K562 (cell line): ENCODE results near the gene DPP9. TPM values are rescaled to one million over a fixed set of nuclear protein-coding genes. Genes with fewer than 3 reads are reported as not detected.
A peak's percentile ranks its signal among the peaks of the same experiment; 100 is the strongest.

ENCODE experiments used
- ATAC-seq: fragments of 200-7000 bp; cut with Tn5 transposase; 3 replicates; pipeline ENCODE4 v1.9.1; 2020; ENCODE audit warnings: moderate library complexity
- BruUV-seq: library from RNA; stranded (reverse); fragments of 400-500 nt; replicated peaks from 2 replicates; lab custom pipeline; 2021; lab: Mats Ljungman, UMichigan
- CTCF ChIA-PET: fragments of 300-600 bp; formaldehyde crosslinking; extraction: SDS; loops from one replicate; lab custom pipeline; 2021; ENCODE audit warnings: low intra/inter-chr PET ratio; lab: Yijun Ruan, JAX
- POLR2A ChIA-PET: fragments of 300-600, 350-650 bp; sonication (Branson Sonifier 250); formaldehyde crosslinking; extraction: SDS; loops from one replicate; lab custom pipeline; 2021; ENCODE audit warnings: antibody characterized with exemption, inconsistent platforms; lab: Yijun Ruan, JAX
- DNase-seq, 4 experiments: peaks; one replicate each; pipeline versions ENCODE4 v3.0.0 to v3.0.0-alpha.2; 2011 to 2018; ENCODE audit warnings: low spot score in 3 of 4, mixed read lengths in 3 of 4; ENCODE audit errors: extremely low read depth in 1 of 4
- FAIRE-seq: peaks from 2 replicates; lab custom pipeline; 2011; peaks lifted over from hg19 to GRCh38; lab: Jason Lieb, UNC
- H2AFZ ChIP-seq: 2 replicates; pipeline ENCODE4 v1.6.0; 2011; ENCODE audit warnings: low read depth, low read length, control low read depth, inconsistent platforms
- H3K27ac ChIP-seq: fragments of 200-600 bp; 3 replicates; pipeline ENCODE4 v1.8.0; 2011; ENCODE audit warnings: low read depth, mild to moderate bottlenecking, control low read depth, inconsistent platforms, low read length, moderate library complexity, mixed read lengths; ENCODE audit errors: extremely low read depth
- H3K27me3 ChIP-seq, 2 experiments: fragments of 300-600 bp in 1 of 2; 2 replicates in 1 of 2; 3 replicates in 1 of 2; pipeline versions ENCODE4 v1.6.0 to v1.8.0; 2011; ENCODE audit warnings: inconsistent platforms in 2 of 2, low read length in 2 of 2, mild to moderate bottlenecking in 1 of 2, mixed read lengths in 1 of 2, moderate library complexity in 1 of 2; ENCODE audit not compliant: control insufficient read depth in 2 of 2, insufficient read depth in 2 of 2
- H3K36me3 ChIP-seq: fragments of 300-600 bp; 3 replicates; pipeline ENCODE4 v1.8.0; 2011; ENCODE audit warnings: mild to moderate bottlenecking, low read length, inconsistent platforms; ENCODE audit not compliant: control insufficient read depth, insufficient read depth
- H3K4me1 ChIP-seq, 2 experiments: fragments of 200-600 bp in 1 of 2; replicated peaks in 1 of 2; 2 replicates in 1 of 2; 3 replicates in 1 of 2; pipeline versions ENCODE4 v1.5.1 to v1.8.0; 2011; ENCODE audit warnings: inconsistent platforms in 2 of 2, low read length in 2 of 2, mild to moderate bottlenecking in 1 of 2, mixed read lengths in 1 of 2, moderate library complexity in 1 of 2; ENCODE audit not compliant: control insufficient read depth in 2 of 2, insufficient read depth in 2 of 2
- H3K4me2 ChIP-seq: 2 replicates; pipeline ENCODE4 v1.6.1; 2011; ENCODE audit warnings: low read length, control low read depth, inconsistent platforms, mixed read lengths; ENCODE audit not compliant: insufficient read depth
- H3K4me3 ChIP-seq: fragments of 200-600 bp; sonication (generic), shearing (Covaris generic); 2 replicates; pipeline ENCODE4 v1.5.1; 2016; ENCODE audit warnings: control low read depth, inconsistent platforms
- H3K79me2 ChIP-seq: fragments of 200-600 bp; 3 replicates; pipeline ENCODE4 v1.8.0; 2011; ENCODE audit warnings: low read length, inconsistent platforms; ENCODE audit not compliant: control insufficient read depth, insufficient read depth
- H3K9ac ChIP-seq, 2 experiments: 2 replicates each; pipeline versions ENCODE4 v1.6.0 to v1.6.1; 2011; ENCODE audit warnings: low read depth in 2 of 2, low read length in 2 of 2, control low read depth in 1 of 2, inconsistent platforms in 1 of 2, mild to moderate bottlenecking in 1 of 2, mixed read lengths in 1 of 2; ENCODE audit not compliant: insufficient read depth in 1 of 2
- H3K9me1 ChIP-seq: one replicate; pipeline ENCODE4 v1.6.0; 2011; ENCODE audit warnings: inconsistent platforms, mild to moderate bottlenecking, low read length, moderate library complexity; ENCODE audit not compliant: control insufficient read depth, insufficient read depth
- H3K9me3 ChIP-seq: replicated peaks from 2 replicates; pipeline ENCODE4 v1.5.1; 2011; ENCODE audit warnings: low read depth, low read length, inconsistent platforms; ENCODE audit not compliant: control insufficient read depth, insufficient read depth
- H4K20me1 ChIP-seq: replicated peaks from 2 replicates; pipeline ENCODE4 v1.6.1; 2011; ENCODE audit warnings: low read length, inconsistent platforms, mixed read lengths; ENCODE audit not compliant: control insufficient read depth, insufficient read depth
- CC2D1A ChIP-seq: fragments of 450-650 bp; IDR thresholded peaks from 2 replicates; pipeline ENCODE4 v1.6.1; 2017; ENCODE audit warnings: mild to moderate bottlenecking
- HCFC1 ChIP-seq: IDR thresholded peaks from 2 replicates; pipeline ENCODE4 v1.6.1; 2012; ENCODE audit warnings: low read depth, low read length, improper control_type of control experiment
- IFI16 ChIP-seq: fragments of 250-450 bp; sonication (Bioruptor Pico); IDR thresholded peaks from 2 replicates; pipeline ENCODE4 v2.1.2; 2022; ENCODE audit warnings: mild to moderate bottlenecking, inconsistent platforms
- MYBL2 ChIP-seq, 2 experiments: fragments of 450-650 bp in 1 of 2; sonication (generic) in 1 of 2; formaldehyde crosslinking in 1 of 2; IDR thresholded peaks; 2 replicates each; pipeline versions ENCODE4 v1.6.1 to v1.8.1; 2017 to 2022; ENCODE audit warnings: borderline replicate concordance in 1 of 2, inconsistent platforms in 1 of 2, low read depth in 1 of 2, mild to moderate bottlenecking in 1 of 2, missing genetic modification reagents in 1 of 2, moderate library complexity in 1 of 2
- NRF1 ChIP-seq, 2 experiments: fragments of 450-650 bp; IDR thresholded peaks in 1 of 2; conservative IDR thresholded peaks in 1 of 2; 2 replicates each; pipeline ENCODE4 v1.6.1; 2014; ENCODE audit warnings: mild to moderate bottlenecking in 2 of 2
- PHF21A ChIP-seq: fragments of 450-650 bp; IDR thresholded peaks from 2 replicates; pipeline ENCODE4 v1.6.1; 2017; ENCODE audit warnings: low read depth, borderline replicate concordance
- SRSF9 ChIP-seq: fragments of 200-400 bp; formaldehyde crosslinking; IDR thresholded peaks from 2 replicates; pipeline ENCODE4 v1.6.1; 2017; ENCODE audit warnings: low read depth, low read length, borderline replicate concordance
- TAF9B ChIP-seq: fragments of 450-650 bp; IDR thresholded peaks from 2 replicates; pipeline ENCODE4 v1.6.1; 2018; ENCODE audit warnings: mild to moderate bottlenecking; ENCODE audit not compliant: partially characterized antibody
- TSC22D4 ChIP-seq: fragments of 450-650 bp; IDR thresholded peaks from 2 replicates; pipeline ENCODE4 v1.6.1; 2016; ENCODE audit warnings: missing genetic modification characterization, missing biosample characterization, control low read depth
- ZNF23 ChIP-seq: fragments of 250-450 bp; sonication (Bioruptor Pico); IDR thresholded peaks from 2 replicates; pipeline ENCODE4 v1.4.0; 2020; ENCODE audit warnings: mild to moderate bottlenecking
- ZNF318 ChIP-seq, 2 experiments: fragments of 450-650 bp; IDR thresholded peaks; 2 replicates each; pipeline ENCODE4 v1.6.1; 2016; ENCODE audit warnings: mild to moderate bottlenecking in 2 of 2, borderline replicate concordance in 1 of 2, low read depth in 1 of 2, moderate library complexity in 1 of 2
- ZNF695 ChIP-seq: fragments of 450-650 bp; formaldehyde crosslinking; IDR thresholded peaks from 2 replicates; pipeline ENCODE4 v1.4.0; 2020; ENCODE audit warnings: mild to moderate bottlenecking, moderate library complexity
- WGBS: fragments of 100-300 bp; shearing (Covaris generic); methylation state at CpG from one replicate; pipeline ENCODE4 v1.1.6; 2016; ENCODE audit warnings: low coverage, mixed read lengths; ENCODE audit not compliant: insufficient coverage; ENCODE audit errors: missing lambda C conversion rate; 5-methylcytosine and 5-hydroxymethylcytosine counted together
- in situ Hi-C: fragments of 300-500 bp; cut with MboI; formaldehyde crosslinking; loops from 4 replicates; pipeline ENCODE4 v1.15.0; 2018; ENCODE audit warnings: inconsistent platforms, mixed read lengths
- intact Hi-C: fragments of 100-400 bp; cut with micrococcal nuclease; formaldehyde crosslinking; loops from 2 replicates; pipeline ENCODE4 v1.14.2; 2022
- polyA plus RNA-seq, 8 experiments: library from polyadenylated mRNA; depleted of rRNA in 4 of 8; stranded (reverse) in 5 of 8; unstranded in 3 of 8; fragments of >200 nt; fragmentation: Nextera tagmentation in 2 of 8; fragmentation: Illumina TruSeq in 1 of 8; extraction: Ambion mirVana in 2 of 8; extraction: Trizol in 1 of 8; gene quantifications; 2 replicates each; pipeline versions ENCODE4 v1.2.1 to v1.2.3, GENCODE V29; 2011 to 2014; ENCODE audit warnings: inconsistent platforms in 1 of 8, missing spikeins in 1 of 8
- total RNA-seq, 7 experiments: library from RNA; depleted of rRNA in 6 of 7; stranded (reverse); fragments of >200 nt in 6 of 7; fragmentation: Illumina TruSeq in 2 of 7; extraction: Trizol in 2 of 7; gene quantifications; 2 replicates each; pipeline versions ENCODE4 v1.2.1 to v1.2.3, GENCODE V29; 2011 to 2021; ENCODE audit warnings: low replicate concordance in 1 of 7

Gene DPP9
- total and polyA plus RNA-seq, 9 of the 15 experiments (the other 6 are each of a cell fraction or from before 2014, with no cell fraction given): 0.90 to 66.7 (median 24.5) TPM

- peak within 1 kb of the TSS; percentile 71 for H3K4me3 ChIP-seq
- H3K9me3 ChIP-seq: no peaks in the 10 kb centered on the region
- ChIA-PET POLR2A (interaction anchor here (0.6 kb wide), 1 partner anchor 32 kb away, joined by 3 read pairs; no protein-coding TSS in a partner anchor), CTCF (interaction anchor here (3.8 kb wide), 1 partner anchor 81 kb away, joined by 29 read pairs; no protein-coding TSS in a partner anchor)
- H3K9me1 ChIP-seq: no peaks in the 10 kb centered on the region
- H3K4me1 ChIP-seq: peaks cover 31 to 61% of the 10 kb centered on the region in 2 experiments
- WGBS: 3% methylated on average over 11 of the region's 49 CpGs
- H4K20me1 ChIP-seq: no peaks in the 10 kb centered on the region
- H3K9ac ChIP-seq: peak within 1 kb of the TSS; percentile 76 to 92
- H3K36me3 ChIP-seq: no peaks in the 10 kb centered on the region
- peak within 1 kb of the TSS; percentile 86 for H2AFZ ChIP-seq
- no peaks in the 10 kb centered on the region for H3K27me3 ChIP-seq
- H3K4me2 ChIP-seq: peak within 1 kb of the TSS; percentile 98
- H3K27ac ChIP-seq: peak within 1 kb of the TSS; percentile 93
- in situ Hi-C loops (loop anchor here (5.0 kb wide), 1 partner anchor 62 kb away; no protein-coding TSS in a partner anchor), intact Hi-C loops (loop anchor here (5.0 kb wide), 2 partner anchors 82 to 237 kb away; partner anchors contain the start of genes CHAF1A, SEMA6B and SH3GL1)
- no TSS peak for BruUV-seq
- ATAC-seq (peak; percentile 92), DNase-seq (peak; percentile 96 to 100 (median 100)), FAIRE-seq (peak; percentile 98)
- peaks cover 17% of the 10 kb centered on the region for H3K79me2 ChIP-seq
- TF ChIP-seq PHF21A: 0 out of 2 replicates have a peak, but pooled peaks have one; percentile 19
- no peak for TF ChIP-seq TSC22D4 (tag)
- TF ChIP-seq SRSF9: no peak
- no peak for TF ChIP-seq CC2D1A
- TF ChIP-seq NRF1 (conservative IDR thresholded peaks at IDR 0.05 in 1 of 2, IDR thresholded peaks at IDR 0.05 in 1 of 2): no peak
- no peak; a peak in 1 of 4 replicates for TF ChIP-seq ZNF318 (IDR thresholded peaks at IDR 0.05; ENCODE audit: borderline replicate concordance in 1 of 2, low read depth in 1 of 2)
- no peak for TF ChIP-seq ZNF695 (CRISPR knock-in tag)
- no peak for TF ChIP-seq IFI16 (CRISPR knock-in tag)
- TF ChIP-seq ZNF23 (CRISPR knock-in tag): no peak
- 0 out of 2 replicates have a peak, but pooled peaks have one; percentile 35 for TF ChIP-seq HCFC1
- TF ChIP-seq MYBL2 (IDR thresholded peaks at IDR 0.05; ENCODE audit: low read depth): no peak
- TF ChIP-seq MYBL2 (CRISPR knock-in tag; IDR thresholded peaks at IDR 0.05; ENCODE audit: borderline replicate concordance): no peak
- TF ChIP-seq TAF9B: no peak
Observed at GRCh38 chr19:4638828-4639530, 84.7 kb downstream of the DPP9 start, which contains the start of gene TNFAIP8L1. Gene TNFAIP8L1 (plus strand): TSS chr19:4639516. CDS start chr19:4651870, 12,354 bp downstream.
